CD8-positive, alpha-beta memory T cell (primary cell): ENCODE measurements around the gene HERC2. TPM values are rescaled to one million over a fixed set of nuclear protein-coding genes. Genes with fewer than 3 reads are reported as not detected.

Source experiments
- CTCF ChIA-PET: fragments of 350-600 bp; sonication (Branson Sonifier 250); formaldehyde crosslinking; loops from one replicate; lab custom pipeline; 2021; ENCODE audit warnings: antibody characterized with exemption; lab: Charles Lee
- POLR2A ChIA-PET: fragments of 350-600 bp; sonication (Branson Sonifier 250); formaldehyde crosslinking; loops from one replicate; lab custom pipeline; 2021; ENCODE audit warnings: antibody characterized with exemption; lab: Charles Lee
- DNase-seq, 5 donors: peaks; one replicate each; pipeline versions ENCODE4 v3.0.0 to v3.0.0-alpha.2; 2020 to 2022; ENCODE audit warnings: mixed read lengths in 1 of 5
- H3K27ac ChIP-seq: one replicate; pipeline ENCODE4 v1.7.0; 2013; ENCODE audit warnings: low read depth, mild to moderate bottlenecking, low read length, moderate library complexity
- H3K27me3 ChIP-seq: 2 replicates; pipeline ENCODE4 v1.7.0; 2013; ENCODE audit warnings: low read length, mild to moderate bottlenecking; ENCODE audit not compliant: insufficient read depth, poor library complexity, severe bottlenecking
- H3K36me3 ChIP-seq: 2 replicates; pipeline ENCODE4 v1.7.0; 2013; ENCODE audit warnings: mild to moderate bottlenecking, low read length, moderate library complexity; ENCODE audit not compliant: insufficient read depth
- H3K4me1 ChIP-seq: 2 replicates; pipeline ENCODE4 v1.7.0; 2013; ENCODE audit warnings: mild to moderate bottlenecking, low read length, moderate library complexity; ENCODE audit not compliant: insufficient read depth
- H3K4me3 ChIP-seq: 2 replicates; pipeline ENCODE4 v1.7.0; 2013; ENCODE audit warnings: mild to moderate bottlenecking, low read length
- H3K9me3 ChIP-seq: 2 replicates; pipeline ENCODE4 v1.7.0; 2013; ENCODE audit warnings: mild to moderate bottlenecking, low read length
- H3K27ac Mint-ChIP-seq, 8 donors: one replicate each; pipeline ENCODE4 v1.8.0; 2020 to 2021; ENCODE audit warnings: mixed read lengths in 8 of 8, mild to moderate bottlenecking in 6 of 8, inconsistent platforms in 3 of 8, moderate library complexity in 3 of 8
- H3K27me3 Mint-ChIP-seq, 2 donors: one replicate each; pipeline ENCODE4 v1.8.0; 2020 to 2021; ENCODE audit warnings: mixed read lengths in 2 of 2, mild to moderate bottlenecking in 1 of 2, moderate library complexity in 1 of 2
- H3K36me3 Mint-ChIP-seq, 3 donors: one replicate each; pipeline ENCODE4 v1.8.0; 2020 to 2021; ENCODE audit warnings: mixed read lengths in 3 of 3, inconsistent platforms in 1 of 3, mild to moderate bottlenecking in 1 of 3
- H3K4me1 Mint-ChIP-seq, 3 donors: one replicate each; pipeline ENCODE4 v1.8.0; 2020 to 2021; ENCODE audit warnings: mixed read lengths in 3 of 3, inconsistent platforms in 1 of 3, mild to moderate bottlenecking in 1 of 3
- H3K4me3 Mint-ChIP-seq, 7 donors: one replicate each; pipeline ENCODE4 v1.8.0; 2020 to 2021; ENCODE audit warnings: mixed read lengths in 7 of 7, mild to moderate bottlenecking in 6 of 7, moderate library complexity in 4 of 7, inconsistent platforms in 2 of 7
- H3K9me3 Mint-ChIP-seq, 5 donors: one replicate each; pipeline ENCODE4 v1.8.0; 2020 to 2022; ENCODE audit warnings: mixed read lengths in 5 of 5, mild to moderate bottlenecking in 3 of 5, moderate library complexity in 2 of 5, inconsistent platforms in 1 of 5
- polyA plus RNA-seq: library from polyadenylated mRNA; unstranded; fragments of 300-500 nt; fragmentation: Illumina TruSeq; gene quantifications from one replicate; pipeline ENCODE4 v1.2.3, GENCODE V29; 2021
- total RNA-seq, 2 experiments: library from RNA; stranded (reverse); gene quantifications; one replicate each; pipeline ENCODE4 v1.2.3, GENCODE V29; 2021

The HERC2 gene
- total and polyA plus RNA-seq, 3 experiments from 2014 or later = 10.1 to 37.3 (median 31.0) TPM

DNA sequence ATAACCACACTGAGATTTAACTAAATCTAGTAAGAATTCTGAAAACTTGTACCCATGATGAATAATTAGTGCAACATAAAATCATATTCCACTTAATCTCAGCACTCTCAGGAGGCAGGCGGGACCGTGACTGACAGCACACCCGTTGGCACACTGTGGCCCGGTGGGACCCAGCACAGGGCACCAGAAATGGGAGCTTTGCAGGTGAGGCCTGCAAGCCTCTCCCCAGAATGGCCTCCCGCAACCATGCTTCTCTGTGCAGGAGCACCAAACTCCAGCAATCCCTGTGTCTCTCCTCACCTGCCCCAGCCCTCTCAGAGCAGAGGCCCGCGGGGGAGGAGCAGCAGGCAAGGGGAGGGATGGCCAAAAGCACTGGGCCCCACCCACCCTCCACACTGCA is 191.3 kb downstream of the HERC2 start:
- Histone ChIP-seq H3K4me1 (no peaks in the 10 kb centered on the region), H3K36me3 (peaks cover 9% of the 10 kb centered on the region), H3K4me3 (no peak overlapping the region), H3K27me3 (no peaks in the 10 kb centered on the region), H3K27ac (no peak overlapping the region), H3K9me3 (no peaks in the 10 kb centered on the region)
- Mint-ChIP-seq H3K36me3 (peaks cover 0 to 68% (median 22%) of the 10 kb centered on the region in 3 donors), H3K4me1 (peaks cover 8 to 18% (median 9%) of the 10 kb centered on the region in 3 donors), H3K27ac (no peak overlapping the region), H3K4me3 (no peak overlapping the region), H3K9me3 (no peaks in the 10 kb centered on the region), H3K27me3 (no peaks in the 10 kb centered on the region)
- ChIA-PET POLR2A (no interaction called here), CTCF (no interaction called here)
- no peak for DNase-seq

DNA sequence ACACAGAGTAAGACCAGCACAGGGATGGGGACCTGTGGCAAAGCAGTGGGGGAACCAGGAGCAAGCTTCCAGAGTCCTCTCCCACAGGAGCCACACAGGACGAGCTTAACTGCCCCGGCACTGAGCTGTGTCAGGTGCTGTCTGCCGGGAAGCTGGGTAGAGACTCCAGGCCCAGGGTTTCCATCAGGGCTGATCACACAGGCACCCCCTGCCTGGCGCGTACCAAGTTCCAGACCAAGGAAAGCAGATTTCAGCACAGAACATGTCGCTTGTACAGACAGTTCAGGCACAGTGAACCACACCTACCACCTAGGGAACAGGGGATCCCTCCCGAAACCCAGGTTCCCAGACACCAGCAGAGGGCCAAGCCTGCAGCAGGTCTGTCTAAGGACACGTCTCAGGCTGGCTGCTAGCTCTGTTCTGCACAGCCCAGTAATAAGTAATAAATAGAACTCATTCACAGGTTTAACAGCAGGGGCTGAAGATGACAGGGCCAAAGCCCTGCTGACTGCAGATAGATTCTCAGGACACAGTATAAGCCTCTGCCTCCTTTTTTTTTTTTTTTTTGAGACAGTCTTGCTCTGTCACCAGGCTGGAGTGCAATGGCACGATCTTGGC is 192.6 kb downstream of the HERC2 start:
- POLR2A ChIA-PET = no interaction called here
- Histone ChIP-seq H3K36me3 (peaks cover 13% of the 10 kb centered on the region), H3K27me3 (no peaks in the 10 kb centered on the region), H3K27ac (no peak overlapping the region), H3K9me3 (no peaks in the 10 kb centered on the region), H3K4me1 (no peaks in the 10 kb centered on the region), H3K4me3 (no peak overlapping the region)
- H3K27ac Mint-ChIP-seq = peak overlapping the region in 2 of 8 donors; percentile 62 to 77
- no peaks in the 10 kb centered on the region for H3K27me3 Mint-ChIP-seq
- H3K4me1 Mint-ChIP-seq = peaks cover 3 to 10% (median 5%) of the 10 kb centered on the region in 3 donors
- H3K36me3 Mint-ChIP-seq = peaks cover 0 to 66% (median 24%) of the 10 kb centered on the region in 3 donors
- DNase-seq = no peak
- no peak overlapping the region for H3K4me3 Mint-ChIP-seq
- no peaks in the 10 kb centered on the region for H3K9me3 Mint-ChIP-seq
- CTCF ChIA-PET = no interaction called here

GRCh38 chr15:28128031-28128430 is 193.9 kb downstream of the HERC2 start:
- Histone ChIP-seq H3K27ac (no peak overlapping the region), H3K4me3 (no peak overlapping the region), H3K4me1 (no peaks in the 10 kb centered on the region), H3K27me3 (no peaks in the 10 kb centered on the region), H3K9me3 (no peaks in the 10 kb centered on the region), H3K36me3 (peaks cover 17% of the 10 kb centered on the region)
- no peak for DNase-seq
- Mint-ChIP-seq H3K9me3 (no peaks in the 10 kb centered on the region), H3K36me3 (peaks cover 0 to 70% (median 24%) of the 10 kb centered on the region in 3 donors), H3K27ac (peak overlapping the region in 3 of 8 donors; percentile 28 to 42 (median 36)), H3K27me3 (no peaks in the 10 kb centered on the region), H3K4me1 (peaks cover 3 to 9% (median 3%) of the 10 kb centered on the region in 3 donors), H3K4me3 (no peak overlapping the region)
- ChIA-PET POLR2A (no interaction called here), CTCF (interaction anchor here (1.1 kb wide), 1 partner anchor 116 kb away, joined by 3 read pairs; no protein-coding TSS in a partner anchor)

DNA sequence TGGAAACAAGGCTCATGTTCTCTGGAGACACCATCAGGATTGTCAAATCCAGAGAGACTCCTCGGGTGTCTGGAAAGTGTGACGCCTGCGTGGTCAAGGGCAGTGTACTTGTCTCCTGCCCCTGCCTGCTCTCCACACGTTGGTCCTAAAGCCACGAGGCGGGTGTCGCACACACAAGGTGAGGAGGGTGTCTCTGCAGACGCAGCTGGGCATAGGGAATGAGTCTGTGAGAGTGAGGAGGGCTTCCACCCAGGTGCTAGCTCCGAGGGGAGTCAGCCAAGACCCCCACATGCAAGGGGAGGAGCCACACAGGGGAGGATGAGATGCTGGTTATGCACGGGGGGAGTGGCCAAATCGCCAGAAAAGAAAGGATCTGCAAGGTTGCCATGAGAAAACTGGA is 194.9 kb downstream of the HERC2 start:
- peak overlapping the region in 1 of 8 donors; percentile 81 for H3K27ac Mint-ChIP-seq
- ChIA-PET CTCF (interaction anchor here (1.3 to 1.9 kb wide), 3 partner anchors 12 to 24 kb away, joined by 3 to 5 read pairs (median 4); no protein-coding TSS in a partner anchor), POLR2A (no interaction called here)
- no peaks in the 10 kb centered on the region for H3K4me1 ChIP-seq
- no peaks in the 10 kb centered on the region for H3K27me3 ChIP-seq
- no peaks in the 10 kb centered on the region for H3K27me3 Mint-ChIP-seq
- peaks cover 14% of the 10 kb centered on the region for H3K36me3 ChIP-seq
- H3K4me3 Mint-ChIP-seq = no peak overlapping the region
- H3K4me1 Mint-ChIP-seq = peaks cover 3 to 9% (median 3%) of the 10 kb centered on the region in 3 donors
- no peak overlapping the region for H3K4me3 ChIP-seq
- H3K36me3 Mint-ChIP-seq = peaks cover 0 to 69% (median 22%) of the 10 kb centered on the region in 3 donors
- no peaks in the 10 kb centered on the region for H3K9me3 ChIP-seq
- no peaks in the 10 kb centered on the region for H3K9me3 Mint-ChIP-seq
- no peak overlapping the region for H3K27ac ChIP-seq
- DNase-seq = no peak

GRCh38 chr15:28125673-28126651 is 196.0 kb downstream of the HERC2 start:
- Mint-ChIP-seq H3K36me3 (peaks cover 3 to 65% (median 22%) of the 10 kb centered on the region in 3 donors), H3K27me3 (no peaks in the 10 kb centered on the region), H3K4me3 (no peak overlapping the region), H3K9me3 (no peaks in the 10 kb centered on the region), H3K4me1 (peaks cover 3 to 9% (median 3%) of the 10 kb centered on the region in 3 donors), H3K27ac (no peak overlapping the region)
- peak in 2 of 5 donors; percentile 27 to 30 for DNase-seq
- Histone ChIP-seq H3K4me1 (no peaks in the 10 kb centered on the region), H3K36me3 (peaks cover 8% of the 10 kb centered on the region), H3K9me3 (no peaks in the 10 kb centered on the region), H3K27me3 (no peaks in the 10 kb centered on the region), H3K27ac (no peak overlapping the region), H3K4me3 (no peak overlapping the region)
- ChIA-PET POLR2A (no interaction called here), CTCF (interaction anchor here (0.8 to 1.9 kb wide), 6 partner anchors 8 to 33 kb away, joined by 3 to 7 read pairs (median 4); no protein-coding TSS in a partner anchor)

DNA sequence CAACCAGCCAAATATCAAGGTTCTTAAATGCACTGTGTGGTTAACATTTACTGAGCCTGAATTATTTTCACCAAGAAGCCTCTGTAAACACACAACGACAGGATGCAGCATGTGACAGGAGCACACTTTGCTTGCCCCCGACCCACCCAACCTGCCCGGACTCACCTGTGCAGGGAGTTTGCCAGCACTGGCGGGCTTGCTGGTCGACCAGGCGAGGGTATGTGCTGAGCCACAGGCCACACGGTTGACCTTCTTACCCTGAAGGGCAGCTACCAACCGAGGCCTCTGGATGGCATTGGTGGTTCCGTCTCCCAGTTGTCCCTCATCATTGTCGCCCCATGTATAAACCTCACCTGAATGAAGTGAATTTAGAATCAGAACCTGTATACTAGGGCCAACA is 197.1 kb downstream of the HERC2 start:
- Histone ChIP-seq H3K4me1 (no peaks in the 10 kb centered on the region), H3K4me3 (no peak overlapping the region), H3K27ac (no peak overlapping the region), H3K36me3 (peaks cover 15% of the 10 kb centered on the region), H3K27me3 (no peaks in the 10 kb centered on the region), H3K9me3 (no peaks in the 10 kb centered on the region)
- H3K4me1 Mint-ChIP-seq = peaks cover 3 to 9% (median 3%) of the 10 kb centered on the region in 3 donors
- no peak overlapping the region for H3K4me3 Mint-ChIP-seq
- no peak for DNase-seq
- H3K9me3 Mint-ChIP-seq = no peaks in the 10 kb centered on the region
- peaks cover 3 to 68% (median 22%) of the 10 kb centered on the region in 3 donors for H3K36me3 Mint-ChIP-seq
- CTCF ChIA-PET = interaction anchor here (1.5 kb wide), 1 partner anchor 34 kb away, joined by 3 read pairs; no protein-coding TSS in a partner anchor
- H3K27me3 Mint-ChIP-seq = no peaks in the 10 kb centered on the region
- peak overlapping the region in 1 of 8 donors; percentile 29 for H3K27ac Mint-ChIP-seq
- POLR2A ChIA-PET = no interaction called here

- peak in 1 of 5 donors; percentile 31 for DNase-seq
- H3K4me3 ChIP-seq = no peak overlapping the region
- H3K27me3 ChIP-seq = no peaks in the 10 kb centered on the region
- H3K4me3 Mint-ChIP-seq = peak overlapping the region in 1 of 7 donors; percentile 13
- POLR2A ChIA-PET = no interaction called here
- peaks cover 18% of the 10 kb centered on the region for H3K36me3 ChIP-seq
- peaks cover 3 to 62% (median 22%) of the 10 kb centered on the region in 3 donors for H3K36me3 Mint-ChIP-seq
- H3K4me1 Mint-ChIP-seq = peaks cover 3 to 9% (median 3%) of the 10 kb centered on the region in 3 donors
- CTCF ChIA-PET = interaction anchor here (0.7 to 1.5 kb wide), 2 partner anchors 26 to 33 kb away, joined by 3 read pairs; no protein-coding TSS in a partner anchor
- H3K9me3 ChIP-seq = no peaks in the 10 kb centered on the region
- no peaks in the 10 kb centered on the region for H3K27me3 Mint-ChIP-seq
- H3K27ac ChIP-seq = no peak overlapping the region
- peak overlapping the region in 3 of 8 donors; percentile 19 to 59 (median 34) for H3K27ac Mint-ChIP-seq
- no peaks in the 10 kb centered on the region for H3K9me3 Mint-ChIP-seq
- H3K4me1 ChIP-seq = no peaks in the 10 kb centered on the region
Measured at GRCh38 chr15:28123408-28124023, 198.5 kb downstream of the HERC2 start.
